ENCODE data around the gene CTU1. TPM values are rescaled to one million over a fixed set of nuclear protein-coding genes. Genes with fewer than 3 reads are reported as not detected.

The CTU1 gene
- total RNA-seq, 4 donors from 2014 or later, result 2.8 to 8.5 (median 4.6) TPM

GRCh38 chr19:51102991-51103390, 5.2 kb downstream of the CTU1 start:
- TF ChIP-seq, protein P1, sequence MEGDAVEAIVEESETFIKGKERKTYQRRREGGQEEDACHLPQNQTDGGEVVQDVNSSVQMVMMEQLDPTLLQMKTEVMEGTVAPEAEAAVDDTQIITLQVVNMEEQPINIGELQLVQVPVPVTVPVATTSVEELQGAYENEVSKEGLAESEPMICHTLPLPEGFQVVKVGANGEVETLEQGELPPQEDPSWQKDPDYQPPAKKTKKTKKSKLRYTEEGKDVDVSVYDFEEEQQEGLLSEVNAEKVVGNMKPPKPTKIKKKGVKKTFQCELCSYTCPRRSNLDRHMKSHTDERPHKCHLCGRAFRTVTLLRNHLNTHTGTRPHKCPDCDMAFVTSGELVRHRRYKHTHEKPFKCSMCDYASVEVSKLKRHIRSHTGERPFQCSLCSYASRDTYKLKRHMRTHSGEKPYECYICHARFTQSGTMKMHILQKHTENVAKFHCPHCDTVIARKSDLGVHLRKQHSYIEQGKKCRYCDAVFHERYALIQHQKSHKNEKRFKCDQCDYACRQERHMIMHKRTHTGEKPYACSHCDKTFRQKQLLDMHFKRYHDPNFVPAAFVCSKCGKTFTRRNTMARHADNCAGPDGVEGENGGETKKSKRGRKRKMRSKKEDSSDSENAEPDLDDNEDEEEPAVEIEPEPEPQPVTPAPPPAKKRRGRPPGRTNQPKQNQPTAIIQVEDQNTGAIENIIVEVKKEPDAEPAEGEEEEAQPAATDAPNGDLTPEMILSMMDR (IDR thresholded peaks at IDR 0.05; ENCODE audit: low read depth), result no peak

DNA sequence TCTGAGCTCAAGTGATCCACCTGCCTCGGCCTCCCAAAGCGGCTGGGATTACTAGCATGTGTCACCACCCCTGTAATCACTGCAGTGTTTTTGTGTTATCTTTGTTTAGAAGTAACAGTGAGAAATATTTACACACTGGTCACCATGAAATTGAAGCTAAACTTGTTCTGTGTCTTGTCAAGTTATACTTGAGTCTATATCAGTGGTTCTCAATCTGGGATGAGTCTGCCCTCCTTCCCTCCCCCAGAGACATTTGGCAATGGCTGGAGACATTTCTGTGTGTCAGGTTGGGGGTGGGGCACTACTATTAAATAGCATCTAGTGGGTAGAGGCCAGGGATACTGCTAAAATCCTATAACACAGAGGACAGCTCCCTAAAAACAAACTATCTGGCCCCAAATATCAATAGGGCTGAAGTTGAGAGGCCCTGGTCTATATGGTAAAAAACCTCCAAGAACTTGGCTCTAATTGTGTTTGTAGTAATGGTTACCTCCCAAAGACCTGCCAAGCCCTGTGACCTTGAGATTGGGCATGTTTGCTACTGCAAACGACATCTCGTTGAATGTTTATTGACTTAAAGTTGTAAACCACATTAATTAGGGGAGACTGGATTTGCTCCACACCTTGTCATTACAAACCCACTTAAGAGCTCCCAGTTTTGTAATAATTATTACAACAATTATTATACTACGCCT, 6.9 kb downstream of the CTU1 start:
- TF ChIP-seq, protein P1 (IDR thresholded peaks at IDR 0.05; ENCODE audit: low read depth), result no peak

DNA sequence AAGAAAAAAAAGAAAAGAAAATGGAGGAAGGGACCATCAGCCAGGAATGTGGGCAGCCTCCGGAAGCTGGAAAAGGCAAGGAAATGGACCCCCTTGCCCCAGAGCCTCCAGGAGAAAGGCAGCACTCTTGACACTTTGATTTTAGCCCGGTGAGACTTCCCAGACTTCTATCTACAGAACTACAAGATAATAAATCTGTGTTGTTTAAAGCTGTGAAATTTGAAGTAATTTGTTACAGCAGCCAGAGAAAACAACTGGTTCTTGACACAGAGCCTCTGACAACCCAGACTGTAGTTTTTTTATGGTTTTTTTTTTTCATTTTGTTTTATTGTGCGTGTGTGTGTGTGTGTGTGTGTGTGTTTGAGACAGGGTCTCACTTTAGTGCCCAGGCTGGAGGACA, 7.6 kb downstream of the CTU1 start:
- TF ChIP-seq, protein P1 (IDR thresholded peaks at IDR 0.05; ENCODE audit: low read depth), result no peak

- TF ChIP-seq, protein P1 (IDR thresholded peaks at IDR 0.05; ENCODE audit: low read depth), result no peak
Measured at GRCh38 chr19:51099047-51099382, 9.2 kb downstream of the CTU1 start.

GRCh38 chr19:51098365-51099046, 9.7 kb downstream of the CTU1 start:
- TF ChIP-seq, protein P1 (IDR thresholded peaks at IDR 0.05; ENCODE audit: low read depth), result no peak

DNA sequence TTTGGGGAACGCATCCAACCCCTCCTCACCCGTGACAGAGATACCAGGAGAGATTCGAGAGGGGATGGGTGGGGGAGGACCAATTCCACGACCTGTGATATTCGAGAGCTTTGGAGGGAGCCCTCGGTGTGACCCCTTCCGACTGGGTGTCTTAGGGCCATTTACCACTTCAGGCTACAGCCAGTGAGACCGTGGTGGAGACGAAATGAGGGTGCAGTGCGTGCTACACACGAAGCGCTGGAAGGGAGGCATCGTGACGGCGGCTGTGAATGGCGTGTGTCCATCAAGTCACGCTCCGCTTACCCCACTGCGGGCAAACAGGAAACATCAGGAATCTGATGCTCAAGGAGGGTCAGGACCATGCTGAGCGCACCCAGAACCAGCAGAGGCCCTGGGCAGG, 10.4 kb downstream of the CTU1 start:
- TF ChIP-seq, protein P1 (IDR thresholded peaks at IDR 0.05; ENCODE audit: low read depth), result no peak

GRCh38 chr19:51097166-51097738, 11.0 kb downstream of the CTU1 start:
- TF ChIP-seq, protein P1 (IDR thresholded peaks at IDR 0.05; ENCODE audit: low read depth), result no peak
